K562 (cell line): Measurements from ENCODE around the gene ATP5MG. TPM values are rescaled to one million over a fixed set of nuclear protein-coding genes. Genes with fewer than 3 reads are reported as not detected.
A peak's percentile ranks its signal among the peaks of the same experiment; 100 is the strongest.

Source experiments
- ATF1 ChIP-seq, 2 experiments: fragments of 450-650 bp in 1 of 2; IDR thresholded peaks; 2 replicates each; pipeline ENCODE4 v1.6.1; 2016; ENCODE audit warnings: missing compliant biosample characterization in 1 of 2, missing genetic modification characterization in 1 of 2
- ATF7 ChIP-seq: fragments of 450-650 bp; IDR thresholded peaks from 2 replicates; pipeline ENCODE4 v1.7.1; 2014; ENCODE audit warnings: mild to moderate bottlenecking, moderate library complexity
- CEBPB ChIP-seq: fragments of 450-650 bp; IDR thresholded peaks from 2 replicates; pipeline ENCODE4 v1.6.1; 2016; ENCODE audit warnings: missing genetic modification characterization, missing compliant biosample characterization
- CREB1 ChIP-seq, 2 experiments: sonication (generic) in 1 of 2; formaldehyde crosslinking in 1 of 2; IDR thresholded peaks; 2 replicates each; pipeline versions ENCODE4 v1.6.1 to v1.8.0; 2012 to 2022; ENCODE audit warnings: inconsistent platforms in 1 of 2, mild to moderate bottlenecking in 1 of 2, missing genetic modification reagents in 1 of 2, moderate library complexity in 1 of 2
- E2F3 ChIP-seq: fragments of 250-450 bp; sonication (Bioruptor Pico); IDR thresholded peaks from 2 replicates; pipeline ENCODE4 v1.4.0; 2020; ENCODE audit warnings: mild to moderate bottlenecking
- ELF1 ChIP-seq: fragments of 200-800 bp; sonication (Bioruptor generic); IDR thresholded peaks from 2 replicates; pipeline ENCODE4 v1.6.1; 2016; ENCODE audit warnings: missing genetic modification characterization, missing compliant biosample characterization
- FOXP1 ChIP-seq: sonication (generic); formaldehyde crosslinking; IDR thresholded peaks from 2 replicates; pipeline ENCODE4 v1.8.0; 2022; ENCODE audit warnings: mild to moderate bottlenecking, missing genetic modification reagents
- IFI16 ChIP-seq: fragments of 250-450 bp; sonication (Bioruptor Pico); IDR thresholded peaks from 2 replicates; pipeline ENCODE4 v2.1.2; 2022; ENCODE audit warnings: mild to moderate bottlenecking, inconsistent platforms
- NBN ChIP-seq: fragments of 450-650 bp; IDR thresholded peaks from 2 replicates; pipeline ENCODE4 v1.6.1; 2016; ENCODE audit warnings: low read depth, mild to moderate bottlenecking
- NCOA1 ChIP-seq: fragments of 450-650 bp; IDR thresholded peaks from 2 replicates; pipeline ENCODE4 v1.6.1; 2016; ENCODE audit warnings: low read depth
- NCOA4 ChIP-seq: fragments of 450-650 bp; IDR thresholded peaks from 2 replicates; pipeline ENCODE4 v1.6.1; 2018; ENCODE audit warnings: mild to moderate bottlenecking; ENCODE audit not compliant: partially characterized antibody
- NFRKB ChIP-seq: fragments of 450-650 bp; IDR thresholded peaks from 2 replicates; pipeline ENCODE4 v1.6.1; 2016; ENCODE audit warnings: low read depth
- NONO ChIP-seq, 2 experiments: fragments of 200-400 bp in 1 of 2; fragments of 450-650 bp in 1 of 2; formaldehyde crosslinking in 1 of 2; IDR thresholded peaks; 2 replicates each; pipeline ENCODE4 v1.6.1; 2017; ENCODE audit warnings: low read depth in 2 of 2, mild to moderate bottlenecking in 2 of 2, moderate library complexity in 2 of 2, low read length in 1 of 2
- NR2C1 ChIP-seq, 2 experiments: fragments of 450-650 bp; IDR thresholded peaks; 2 replicates each; pipeline ENCODE4 v1.6.1; 2017; ENCODE audit warnings: mild to moderate bottlenecking in 2 of 2, antibody characterized with exemption in 1 of 2, inconsistent platforms in 1 of 2, missing compliant biosample characterization in 1 of 2, missing genetic modification characterization in 1 of 2
- PHF20 ChIP-seq: fragments of 450-650 bp; IDR thresholded peaks from 2 replicates; pipeline ENCODE4 v1.6.1; 2018; ENCODE audit not compliant: partially characterized antibody
- POLR2B ChIP-seq: fragments of 450-650 bp; IDR thresholded peaks from 2 replicates; pipeline ENCODE4 v1.6.1; 2018; ENCODE audit warnings: low read depth; ENCODE audit not compliant: partially characterized antibody
- PRMT5 ChIP-seq: sonication (generic); formaldehyde crosslinking; IDR thresholded peaks from 2 replicates; pipeline ENCODE4 v1.5.0; 2020; ENCODE audit warnings: missing genetic modification reagents
- SIN3B ChIP-seq: fragments of 450-650 bp; IDR thresholded peaks from 2 replicates; pipeline ENCODE4 v1.6.1; 2017; ENCODE audit warnings: low read depth, mild to moderate bottlenecking, moderate library complexity
- SMARCA5 ChIP-seq: fragments of 450-650 bp; IDR thresholded peaks from 2 replicates; pipeline ENCODE4 v1.6.1; 2016
- TEAD4 ChIP-seq, 2 experiments: sonication (generic) in 1 of 2; formaldehyde crosslinking in 1 of 2; IDR thresholded peaks; 2 replicates each; pipeline versions ENCODE4 v1.6.1 to v1.8.0; 2012 to 2022; ENCODE audit warnings: borderline replicate concordance in 1 of 2, inconsistent platforms in 1 of 2, low read length in 1 of 2, mild to moderate bottlenecking in 1 of 2, missing genetic modification reagents in 1 of 2
- ZNF121 ChIP-seq: sonication (generic); formaldehyde crosslinking; conservative IDR thresholded peaks from 2 replicates; pipeline ENCODE4 v1.8.0; 2022; ENCODE audit warnings: missing genetic modification reagents
- ZNF316 ChIP-seq: fragments of 450-650 bp; IDR thresholded peaks from 2 replicates; pipeline ENCODE4 v1.6.1; 2016
- ZNF583 ChIP-seq: fragments of 250-450 bp; sonication (Bioruptor Pico); IDR thresholded peaks from 2 replicates; pipeline ENCODE4 v1.4.0; 2020
- ZNF644 ChIP-seq: fragments of 200-800 bp; sonication (Bioruptor generic); IDR thresholded peaks from 2 replicates; pipeline ENCODE4 v1.6.1; 2016; ENCODE audit warnings: low read depth, missing genetic modification characterization, missing compliant biosample characterization
- ZNF695 ChIP-seq: fragments of 450-650 bp; formaldehyde crosslinking; IDR thresholded peaks from 2 replicates; pipeline ENCODE4 v1.4.0; 2020; ENCODE audit warnings: mild to moderate bottlenecking, moderate library complexity
- polyA plus RNA-seq, 8 experiments: library from polyadenylated mRNA; depleted of rRNA in 4 of 8; stranded (reverse) in 5 of 8; unstranded in 3 of 8; fragments of >200 nt; fragmentation: Nextera tagmentation in 2 of 8; fragmentation: Illumina TruSeq in 1 of 8; extraction: Ambion mirVana in 2 of 8; extraction: Trizol in 1 of 8; gene quantifications; 2 replicates each; pipeline versions ENCODE4 v1.2.1 to v1.2.3, GENCODE V29; 2011 to 2014; ENCODE audit warnings: inconsistent platforms in 1 of 8, missing spikeins in 1 of 8
- total RNA-seq, 7 experiments: library from RNA; depleted of rRNA in 6 of 7; stranded (reverse); fragments of >200 nt in 6 of 7; fragmentation: Illumina TruSeq in 2 of 7; extraction: Trizol in 2 of 7; gene quantifications; 2 replicates each; pipeline versions ENCODE4 v1.2.1 to v1.2.3, GENCODE V29; 2011 to 2021; ENCODE audit warnings: low replicate concordance in 1 of 7
- TF ChIP-seq, protein P1 (sequence below): fragments of 450-650 bp; IDR thresholded peaks from 2 replicates; pipeline ENCODE4 v1.6.1; 2016; ENCODE audit warnings: borderline replicate concordance
- TF ChIP-seq, protein P2 (sequence below): fragments of 250-450 bp; sonication (Bioruptor Pico); IDR thresholded peaks from 2 replicates; pipeline ENCODE4 v1.5.0; 2022; ENCODE audit warnings: mild to moderate bottlenecking

The ATP5MG gene
- total and polyA plus RNA-seq, 9 of the 15 experiments (the other 6 are each of a cell fraction or from before 2014, with no cell fraction given) = 301 to 2,138 (median 434) TPM

GRCh38 chr11:118359295-118359958 is 42.0 kb upstream of the ATP5MG start, which contains the start of gene UBE4A (continued):
- TF ChIP-seq, protein P1, sequence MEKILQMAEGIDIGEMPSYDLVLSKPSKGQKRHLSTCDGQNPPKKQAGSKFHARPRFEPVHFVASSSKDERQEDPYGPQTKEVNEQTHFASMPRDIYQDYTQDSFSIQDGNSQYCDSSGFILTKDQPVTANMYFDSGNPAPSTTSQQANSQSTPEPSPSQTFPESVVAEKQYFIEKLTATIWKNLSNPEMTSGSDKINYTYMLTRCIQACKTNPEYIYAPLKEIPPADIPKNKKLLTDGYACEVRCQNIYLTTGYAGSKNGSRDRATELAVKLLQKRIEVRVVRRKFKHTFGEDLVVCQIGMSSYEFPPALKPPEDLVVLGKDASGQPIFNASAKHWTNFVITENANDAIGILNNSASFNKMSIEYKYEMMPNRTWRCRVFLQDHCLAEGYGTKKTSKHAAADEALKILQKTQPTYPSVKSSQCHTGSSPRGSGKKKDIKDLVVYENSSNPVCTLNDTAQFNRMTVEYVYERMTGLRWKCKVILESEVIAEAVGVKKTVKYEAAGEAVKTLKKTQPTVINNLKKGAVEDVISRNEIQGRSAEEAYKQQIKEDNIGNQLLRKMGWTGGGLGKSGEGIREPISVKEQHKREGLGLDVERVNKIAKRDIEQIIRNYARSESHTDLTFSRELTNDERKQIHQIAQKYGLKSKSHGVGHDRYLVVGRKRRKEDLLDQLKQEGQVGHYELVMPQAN = peak; percentile 86
- TF ChIP-seq ZNF695 (CRISPR knock-in tag) (no peak), TEAD4 (IDR thresholded peaks at IDR 0.05; ENCODE audit: low read length) (peak; percentile 6; the same call in 1 of the 2 replicates), TEAD4 (CRISPR knock-in tag; IDR thresholded peaks at IDR 0.05; ENCODE audit: borderline replicate concordance) (no peak), SIN3B (peak; percentile 89), CEBPB (tag) (peak; percentile 89), PHF20 (peak; percentile 100), NONO (IDR thresholded peaks at IDR 0.05; ENCODE audit: low read depth in 2 of 2, low read length in 1 of 2) (no peak), ZNF121 (CRISPR knock-in tag) (no peak), ZNF583 (CRISPR knock-in tag) (peak; percentile 26; the same call in 1 of the 2 replicates), E2F3 (0 out of 2 replicates have a peak, but pooled peaks have one; percentile 19), NBN (peak; percentile 84), NCOA4 (no peak), ATF1 (CRISPR knock-in tag; IDR thresholded peaks at IDR 0.05) (peak; percentile 92), ATF1 (tag; IDR thresholded peaks at IDR 0.05) (peak; percentile 99), PRMT5 (CRISPR knock-in tag) (no peak), ELF1 (tag) (peak; percentile 95), ATF7 (peak; percentile 98), CREB1 (IDR thresholded peaks at IDR 0.05) (peak; percentile 97), CREB1 (CRISPR knock-in tag; IDR thresholded peaks at IDR 0.05) (peak; percentile 99), NR2C1 (IDR thresholded peaks at IDR 0.05) (peak; percentile 95), NR2C1 (tag; IDR thresholded peaks at IDR 0.05) (peak; percentile 96), NFRKB (peak; percentile 59; the same call in 1 of the 2 replicates), ZNF316 (peak; percentile 6; the same call in 1 of the 2 replicates), NCOA1 (peak; percentile 52; the same call in 1 of the 2 replicates), IFI16 (CRISPR knock-in tag) (no peak), FOXP1 (no peak), ZNF644 (tag) (no peak), POLR2B (peak; percentile 91), SMARCA5 (peak; percentile 63)
- TF ChIP-seq, protein P2, sequence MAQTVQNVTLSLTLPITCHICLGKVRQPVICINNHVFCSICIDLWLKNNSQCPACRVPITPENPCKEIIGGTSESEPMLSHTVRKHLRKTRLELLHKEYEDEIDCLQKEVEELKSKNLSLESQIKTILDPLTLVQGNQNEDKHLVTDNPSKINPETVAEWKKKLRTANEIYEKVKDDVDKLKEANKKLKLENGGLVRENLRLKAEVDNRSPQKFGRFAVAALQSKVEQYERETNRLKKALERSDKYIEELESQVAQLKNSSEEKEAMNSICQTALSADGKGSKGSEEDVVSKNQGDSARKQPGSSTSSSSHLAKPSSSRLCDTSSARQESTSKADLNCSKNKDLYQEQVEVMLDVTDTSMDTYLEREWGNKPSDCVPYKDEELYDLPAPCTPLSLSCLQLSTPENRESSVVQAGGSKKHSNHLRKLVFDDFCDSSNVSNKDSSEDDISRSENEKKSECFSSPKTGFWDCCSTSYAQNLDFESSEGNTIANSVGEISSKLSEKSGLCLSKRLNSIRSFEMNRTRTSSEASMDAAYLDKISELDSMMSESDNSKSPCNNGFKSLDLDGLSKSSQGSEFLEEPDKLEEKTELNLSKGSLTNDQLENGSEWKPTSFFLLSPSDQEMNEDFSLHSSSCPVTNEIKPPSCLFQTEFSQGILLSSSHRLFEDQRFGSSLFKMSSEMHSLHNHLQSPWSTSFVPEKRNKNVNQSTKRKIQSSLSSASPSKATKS (CRISPR knock-in tag) = no peak
